ENCODE data around the gene ALOX5AP.

Gene ALOX5AP

DNA sequence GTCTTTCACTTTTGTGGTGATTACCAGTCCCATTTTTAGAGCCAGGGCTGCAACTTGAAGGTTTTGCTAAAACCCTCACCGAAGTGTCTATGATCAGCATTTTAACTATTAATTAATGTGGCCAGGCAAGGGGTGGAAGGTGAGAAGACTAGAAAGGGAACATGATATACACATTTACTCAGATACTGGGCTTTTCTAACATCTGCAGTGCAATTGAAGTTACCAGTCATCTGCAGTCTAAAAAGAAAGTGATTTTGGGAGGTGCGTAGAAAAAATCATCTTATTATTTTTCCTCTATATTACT, 481 bp downstream of the ALOX5AP start:
- FAIRE-seq: no peak
- no peak for DNase-seq (ENCODE audit: insufficient read length, low spot score)
- no peak for TF ChIP-seq POLR2AphosphoS5 (IDR thresholded peaks at IDR 0.05; ENCODE audit: low read depth, low read length)
- no peak for TF ChIP-seq TAF1 (IDR thresholded peaks at IDR 0.05; ENCODE audit: low read depth, low read length)
- no peak for TF ChIP-seq PAX5 (IDR thresholded peaks at IDR 0.05; ENCODE audit: insufficient read depth, low read length, severe bottlenecking)
- TF ChIP-seq SPI1 (IDR thresholded peaks at IDR 0.05; ENCODE audit: low read depth, low read length): no peak
- TF ChIP-seq POU2F2 (IDR thresholded peaks at IDR 0.05; ENCODE audit: low read depth, low read length): no peak
- TF ChIP-seq POLR2A (IDR thresholded peaks at IDR 0.05; ENCODE audit: low read depth, low read length): no peak

DNA sequence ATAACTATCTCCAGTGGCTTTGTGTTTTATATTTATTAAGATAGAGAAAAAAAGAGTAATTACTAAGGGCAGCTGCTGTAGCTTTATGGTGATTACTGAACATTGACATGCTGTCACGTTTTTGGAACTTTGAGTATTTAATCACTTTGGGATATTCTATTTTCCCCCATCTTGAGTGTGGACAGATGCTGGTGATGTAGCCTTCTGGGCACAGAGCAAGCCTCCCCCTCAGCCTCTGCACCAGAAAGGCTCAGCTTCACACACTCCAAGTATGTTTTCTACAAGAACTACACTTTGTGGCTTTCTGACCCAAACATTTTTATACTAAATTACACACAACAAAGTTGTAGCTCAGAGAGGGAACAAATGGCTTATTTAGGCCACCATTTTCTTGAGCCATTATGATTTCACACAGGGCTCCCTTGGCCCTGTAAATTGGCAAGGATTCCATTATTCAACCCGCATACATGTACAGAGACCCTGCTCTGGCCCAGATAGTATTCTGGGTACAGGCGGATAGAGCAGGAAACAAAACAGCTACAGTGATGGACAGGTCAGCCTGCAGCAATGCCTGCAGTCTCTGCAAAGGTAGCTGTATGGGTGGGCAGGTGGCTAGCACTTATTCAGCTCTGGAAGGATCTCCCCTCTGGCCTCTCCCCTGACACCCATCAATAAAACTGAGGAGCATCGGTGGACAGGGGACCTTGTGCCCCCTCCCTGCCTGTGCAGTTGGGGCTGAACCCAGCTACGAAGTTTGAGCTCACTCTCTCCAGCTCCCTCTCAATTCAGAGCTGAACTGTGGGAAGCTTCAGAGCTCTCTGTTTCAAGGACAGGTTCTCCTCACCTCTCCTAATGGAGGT, 1.3 kb downstream of the ALOX5AP start:
- FAIRE-seq: peak; percentile 38
- no peak for DNase-seq (ENCODE audit: insufficient read length, low spot score)
- TF ChIP-seq POLR2A (IDR thresholded peaks at IDR 0.05; ENCODE audit: low read depth, low read length) (no peak), POLR2AphosphoS5 (IDR thresholded peaks at IDR 0.05; ENCODE audit: low read depth, low read length) (no peak), POU2F2 (IDR thresholded peaks at IDR 0.05; ENCODE audit: low read depth, low read length) (no peak), PAX5 (IDR thresholded peaks at IDR 0.05; ENCODE audit: insufficient read depth, low read length, severe bottlenecking) (no peak), TAF1 (IDR thresholded peaks at IDR 0.05; ENCODE audit: low read depth, low read length) (no peak), SPI1 (IDR thresholded peaks at IDR 0.05; ENCODE audit: low read depth, low read length) (no peak)

- DNase-seq (ENCODE audit: insufficient read length, low spot score) (no peak), FAIRE-seq (no peak)
- TF ChIP-seq PAX5 (IDR thresholded peaks at IDR 0.05; ENCODE audit: insufficient read depth, low read length, severe bottlenecking) (no peak), POU2F2 (IDR thresholded peaks at IDR 0.05; ENCODE audit: low read depth, low read length) (no peak), POLR2A (IDR thresholded peaks at IDR 0.05; ENCODE audit: low read depth, low read length) (no peak), POLR2AphosphoS5 (IDR thresholded peaks at IDR 0.05; ENCODE audit: low read depth, low read length) (no peak), TAF1 (IDR thresholded peaks at IDR 0.05; ENCODE audit: low read depth, low read length) (no peak), SPI1 (IDR thresholded peaks at IDR 0.05; ENCODE audit: low read depth, low read length) (no peak)
Measured at GRCh38 chr13:30737511-30738337, 2.4 kb downstream of the ALOX5AP start.

DNA sequence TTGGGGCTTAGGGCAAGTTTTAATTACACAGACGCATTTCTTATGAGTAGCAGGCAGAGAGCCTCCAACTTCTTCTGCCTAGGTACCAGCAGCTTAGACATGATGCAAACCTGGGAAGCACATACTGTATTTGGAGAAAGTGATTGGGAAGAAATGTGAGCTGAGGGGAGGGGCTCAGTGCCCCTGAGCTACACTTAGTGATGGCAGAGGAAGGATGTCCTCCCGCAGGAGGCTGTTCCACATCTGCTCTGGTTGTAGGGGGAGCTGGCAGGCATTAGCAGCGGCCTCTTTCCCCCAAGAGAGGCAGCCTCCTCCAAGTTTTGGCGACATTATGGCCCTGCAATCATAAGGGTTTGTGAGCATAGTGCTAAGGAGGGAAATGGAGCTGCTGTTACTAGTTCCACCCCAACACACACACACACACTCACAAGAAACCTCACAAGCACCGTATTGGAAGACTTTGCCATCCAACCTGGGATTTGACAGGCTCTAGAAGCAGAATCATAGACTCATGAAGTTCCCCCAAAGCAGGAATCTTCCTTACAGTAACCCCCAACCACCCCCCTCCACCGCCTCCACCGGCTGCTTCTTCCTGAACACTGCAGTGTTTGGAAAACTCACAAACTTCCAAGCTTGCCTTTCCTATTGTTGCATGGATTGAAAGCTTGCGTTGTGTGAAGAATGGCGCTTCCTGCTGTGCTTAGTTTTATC, 3.3 kb downstream of the ALOX5AP start:
- FAIRE-seq (no peak), DNase-seq (ENCODE audit: insufficient read length, low spot score) (no peak)
- TF ChIP-seq PAX5 (IDR thresholded peaks at IDR 0.05; ENCODE audit: insufficient read depth, low read length, severe bottlenecking): no peak
- TF ChIP-seq POU2F2 (IDR thresholded peaks at IDR 0.05; ENCODE audit: low read depth, low read length): no peak
- no peak for TF ChIP-seq TAF1 (IDR thresholded peaks at IDR 0.05; ENCODE audit: low read depth, low read length)

DNA sequence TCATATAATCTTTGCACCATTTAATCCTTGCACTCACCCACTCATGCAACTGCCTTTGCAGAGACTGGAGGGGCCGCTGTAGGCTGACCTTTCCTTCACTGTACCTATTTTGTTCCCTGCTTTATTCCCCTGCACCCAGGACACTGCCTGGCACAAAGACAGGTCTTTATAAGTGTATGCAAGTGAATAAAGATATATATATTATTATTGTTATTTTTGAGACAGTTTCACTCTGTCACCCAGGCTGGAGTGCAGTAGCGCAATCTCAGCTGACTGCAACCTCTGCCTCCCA, 3.8 kb downstream of the ALOX5AP start:
- FAIRE-seq (no peak), DNase-seq (ENCODE audit: insufficient read length, low spot score) (no peak)
- TF ChIP-seq POU2F2 (IDR thresholded peaks at IDR 0.05; ENCODE audit: low read depth, low read length): no peak
- no peak for TF ChIP-seq PAX5 (IDR thresholded peaks at IDR 0.05; ENCODE audit: insufficient read depth, low read length, severe bottlenecking)
- no peak for TF ChIP-seq POLR2A (IDR thresholded peaks at IDR 0.05; ENCODE audit: low read depth, low read length)
- TF ChIP-seq SPI1 (IDR thresholded peaks at IDR 0.05; ENCODE audit: low read depth, low read length): no peak
- TF ChIP-seq TAF1 (IDR thresholded peaks at IDR 0.05; ENCODE audit: low read depth, low read length): no peak
- no peak for TF ChIP-seq POLR2AphosphoS5 (IDR thresholded peaks at IDR 0.05; ENCODE audit: low read depth, low read length)

GRCh38 chr13:30739761-30740642, 4.7 kb downstream of the ALOX5AP start:
- FAIRE-seq (peak; percentile 83), DNase-seq (ENCODE audit: insufficient read length, low spot score) (no peak)

DNA sequence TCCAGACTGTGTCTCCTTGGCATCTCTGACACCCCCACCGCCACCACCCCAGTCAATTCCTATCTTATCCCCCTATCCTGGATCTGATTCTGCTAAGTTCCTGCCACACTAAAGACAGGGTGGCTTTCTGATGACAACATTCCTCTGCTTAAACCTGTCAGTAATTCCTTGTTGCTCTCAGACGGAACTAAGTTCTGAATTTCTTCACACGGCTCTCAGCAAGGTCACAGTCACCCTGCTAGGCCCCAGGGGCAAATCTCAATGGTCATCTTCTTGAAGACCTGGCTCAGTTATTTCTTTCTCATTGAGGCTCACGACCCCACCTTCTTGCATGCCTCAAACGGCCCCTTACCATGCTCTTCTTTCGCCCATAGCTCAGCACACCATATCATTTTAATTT, 7.6 kb downstream of the ALOX5AP start:
- DNase-seq (ENCODE audit: insufficient read length, low spot score): no peak
- TF ChIP-seq PAX5 (IDR thresholded peaks at IDR 0.05; ENCODE audit: insufficient read depth, low read length, severe bottlenecking) (no peak), TAF1 (IDR thresholded peaks at IDR 0.05; ENCODE audit: low read depth, low read length) (no peak), POLR2A (IDR thresholded peaks at IDR 0.05; ENCODE audit: low read depth, low read length) (no peak), POLR2AphosphoS5 (IDR thresholded peaks at IDR 0.05; ENCODE audit: low read depth, low read length) (no peak), POU2F2 (IDR thresholded peaks at IDR 0.05; ENCODE audit: low read depth, low read length) (no peak), SPI1 (IDR thresholded peaks at IDR 0.05; ENCODE audit: low read depth, low read length) (no peak)
- FAIRE-seq: no peak

More at GRCh38 chr13:30739761-30740642, 4.7 kb downstream of the ALOX5AP start:
- no peak for TF ChIP-seq PAX5 (IDR thresholded peaks at IDR 0.05; ENCODE audit: insufficient read depth, low read length, severe bottlenecking)
- 0 out of 2 replicates have a peak, but pooled peaks have one; percentile 24 for TF ChIP-seq SPI1 (IDR thresholded peaks at IDR 0.05; ENCODE audit: low read depth, low read length)
- TF ChIP-seq POU2F2 (IDR thresholded peaks at IDR 0.05; ENCODE audit: low read depth, low read length): no peak

DNA sequence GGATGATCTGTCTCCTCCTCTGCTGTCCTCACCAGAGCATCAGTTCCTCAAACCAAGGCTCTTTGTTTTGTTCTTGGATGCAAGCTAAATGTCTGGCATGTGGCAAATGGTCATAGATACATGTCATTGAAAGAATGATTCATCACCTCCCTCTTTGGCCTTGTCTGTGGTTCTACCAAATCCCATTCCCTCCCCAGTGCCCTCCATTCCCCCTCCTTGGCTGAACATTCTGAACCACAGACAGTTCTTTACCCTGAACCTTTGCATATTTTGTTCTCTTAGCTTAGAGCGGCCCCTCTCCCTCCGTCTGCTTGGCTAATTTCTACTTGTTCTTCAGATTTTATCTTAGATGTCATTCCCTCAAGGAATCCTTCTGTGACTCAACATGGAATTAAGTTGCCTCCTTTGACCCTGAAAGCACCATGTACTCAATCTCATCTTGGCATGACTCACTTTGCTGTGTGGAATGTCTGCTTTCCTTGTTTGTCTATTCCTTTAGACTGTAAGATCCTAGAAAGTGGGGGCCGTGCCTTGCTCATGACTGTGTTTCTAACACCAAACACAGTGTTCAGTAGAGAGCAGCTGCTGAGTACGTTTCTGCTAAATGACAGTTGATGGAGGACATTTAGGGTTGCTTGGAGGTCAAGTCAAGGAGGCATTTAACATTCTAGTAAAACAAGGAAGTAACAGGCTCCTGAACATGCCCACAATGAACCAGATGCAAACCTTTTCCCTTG, 8.1 kb downstream of the ALOX5AP start:
- no peak for DNase-seq (ENCODE audit: insufficient read length, low spot score)
- no peak for TF ChIP-seq POLR2AphosphoS5 (IDR thresholded peaks at IDR 0.05; ENCODE audit: low read depth, low read length)
- TF ChIP-seq POU2F2 (IDR thresholded peaks at IDR 0.05; ENCODE audit: low read depth, low read length): no peak
- TF ChIP-seq TAF1 (IDR thresholded peaks at IDR 0.05; ENCODE audit: low read depth, low read length): no peak
- TF ChIP-seq SPI1 (IDR thresholded peaks at IDR 0.05; ENCODE audit: low read depth, low read length): peak; percentile 68
- peak; percentile 47 for FAIRE-seq
